Glomerular visceral epithelial cell (primary cell): Measurements from ENCODE around the gene UGT1A9.

ENCODE experiments used
- DNase-seq: peaks from one replicate; pipeline ENCODE4 v3.0.0-alpha.2; 2016; ENCODE audit errors: extremely low spot score

Gene UGT1A9

DNA sequence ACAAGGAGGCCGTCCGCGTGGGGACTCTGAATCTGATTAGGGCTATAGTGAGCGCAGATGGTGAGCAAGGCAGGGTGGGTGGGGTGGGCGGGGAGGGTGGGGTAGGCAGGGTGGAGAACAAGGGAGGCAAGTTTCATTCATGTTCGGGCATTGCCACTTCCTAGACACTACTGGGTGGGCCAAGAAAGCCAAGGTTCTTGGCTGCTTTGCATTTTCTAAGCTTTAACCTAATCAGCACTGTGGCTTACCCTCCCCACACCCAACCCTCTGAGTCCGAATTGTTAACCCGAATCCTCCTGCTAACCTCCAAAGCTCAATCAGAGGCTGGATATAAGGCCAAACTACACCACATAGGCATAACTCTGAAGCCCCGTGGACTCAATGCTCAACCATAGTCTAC, 124.6 kb downstream of the UGT1A9 start:
- no peak for DNase-seq

DNA sequence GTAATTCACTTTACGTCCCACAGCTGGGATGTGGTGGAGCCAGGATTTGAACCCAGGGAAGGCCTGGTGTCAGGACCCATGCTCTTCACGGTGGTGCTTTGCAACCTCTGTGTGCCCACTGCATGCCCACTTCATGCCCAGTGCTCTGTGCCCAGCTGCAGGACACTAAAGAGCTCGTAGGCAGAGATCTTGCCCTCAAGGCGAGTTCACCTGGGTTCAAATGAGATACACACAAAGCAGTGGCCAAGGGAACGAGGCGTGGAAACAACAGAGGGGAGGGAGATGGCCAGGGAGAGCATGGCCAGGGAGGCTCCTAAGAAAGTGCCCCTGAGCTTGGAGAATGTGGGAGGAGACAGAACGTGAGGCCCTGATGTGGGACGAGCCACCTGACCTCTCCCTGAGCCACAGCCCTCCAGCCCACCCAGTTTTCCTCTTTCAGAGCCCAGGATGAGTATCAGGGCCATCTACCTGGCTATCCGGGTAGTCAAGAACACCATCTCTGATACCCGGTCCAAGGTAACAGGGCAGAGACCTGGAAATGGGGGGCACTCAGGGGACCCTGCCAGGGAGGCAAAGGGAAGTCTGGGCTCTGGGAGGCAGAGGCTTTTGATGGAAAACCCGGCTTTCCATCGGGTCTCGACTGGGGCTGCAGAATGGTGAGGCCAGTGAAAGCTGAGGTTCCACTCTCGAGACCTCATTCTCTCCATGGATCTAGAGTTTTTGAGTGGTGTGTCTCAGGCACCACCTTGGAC, 126.8 kb downstream of the UGT1A9 start:
- no peak for DNase-seq

DNA sequence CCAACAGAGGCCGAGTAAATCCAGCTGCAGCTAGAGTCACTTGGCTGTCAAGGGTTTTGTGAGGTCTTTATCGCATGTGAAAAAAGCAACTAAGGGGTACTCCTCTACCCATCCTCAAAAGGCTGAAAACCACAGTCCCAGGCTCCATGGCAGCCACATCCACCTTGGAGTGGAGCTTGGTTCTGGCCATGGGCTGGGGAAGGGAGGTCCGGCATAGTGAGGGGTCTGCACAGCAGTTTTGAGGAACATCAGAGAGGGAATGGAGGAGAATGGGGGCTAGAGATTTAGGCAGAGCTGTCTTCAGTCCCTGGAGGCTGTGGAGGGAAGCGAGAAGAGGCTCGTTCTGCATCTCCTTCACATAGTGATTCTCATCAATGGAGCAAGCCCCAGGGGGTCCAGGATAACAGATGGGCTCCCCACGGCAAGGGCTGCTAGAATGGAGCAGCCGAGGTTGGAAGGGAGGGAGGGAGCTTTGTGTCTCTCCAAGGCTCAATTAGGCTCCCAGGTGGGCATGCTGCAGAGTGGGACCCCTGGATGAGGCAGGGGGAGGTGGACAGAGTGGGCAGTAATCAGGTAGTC, 127.5 kb downstream of the UGT1A9 start:
- no peak for DNase-seq

DNA sequence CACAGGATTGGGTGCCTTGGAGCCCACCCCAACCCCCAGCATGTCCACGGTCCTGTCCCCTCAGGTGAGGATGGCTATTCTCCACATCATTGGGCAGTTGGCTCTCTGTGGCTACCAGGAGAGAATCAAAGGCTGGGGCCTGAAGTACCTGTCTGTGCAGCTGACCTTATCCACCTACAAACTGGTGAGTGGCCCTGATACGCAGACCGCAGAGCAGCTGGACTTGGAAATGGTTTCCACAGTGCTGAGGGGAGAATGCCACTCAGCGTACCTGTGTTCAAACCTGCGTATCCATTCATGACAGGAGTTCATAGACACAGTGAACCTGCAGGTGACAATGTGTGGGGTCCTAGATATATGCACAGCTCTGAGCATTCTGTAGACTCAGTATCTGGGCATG, 128.0 kb downstream of the UGT1A9 start:
- DNase-seq = no peak

DNA sequence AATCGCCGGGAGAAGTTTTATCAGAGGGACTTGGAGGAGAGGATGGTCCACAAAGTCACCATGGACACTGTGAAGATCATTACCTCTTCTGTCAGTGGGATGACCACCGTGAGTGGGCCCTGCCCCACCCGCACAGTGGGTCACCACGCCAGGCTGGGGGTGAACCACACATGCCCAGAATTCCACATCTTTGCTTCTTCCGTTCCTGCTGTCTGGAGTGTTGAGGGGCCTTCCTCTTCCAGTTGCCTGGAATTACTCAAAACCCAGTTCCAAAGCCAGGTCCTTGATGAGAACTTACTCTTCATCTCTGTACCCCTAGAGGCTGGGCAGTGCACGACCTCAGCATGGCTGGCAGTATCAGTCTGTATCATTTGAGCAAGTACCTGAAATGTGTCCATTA, 128.5 kb downstream of the UGT1A9 start:
- DNase-seq = no peak

DNA sequence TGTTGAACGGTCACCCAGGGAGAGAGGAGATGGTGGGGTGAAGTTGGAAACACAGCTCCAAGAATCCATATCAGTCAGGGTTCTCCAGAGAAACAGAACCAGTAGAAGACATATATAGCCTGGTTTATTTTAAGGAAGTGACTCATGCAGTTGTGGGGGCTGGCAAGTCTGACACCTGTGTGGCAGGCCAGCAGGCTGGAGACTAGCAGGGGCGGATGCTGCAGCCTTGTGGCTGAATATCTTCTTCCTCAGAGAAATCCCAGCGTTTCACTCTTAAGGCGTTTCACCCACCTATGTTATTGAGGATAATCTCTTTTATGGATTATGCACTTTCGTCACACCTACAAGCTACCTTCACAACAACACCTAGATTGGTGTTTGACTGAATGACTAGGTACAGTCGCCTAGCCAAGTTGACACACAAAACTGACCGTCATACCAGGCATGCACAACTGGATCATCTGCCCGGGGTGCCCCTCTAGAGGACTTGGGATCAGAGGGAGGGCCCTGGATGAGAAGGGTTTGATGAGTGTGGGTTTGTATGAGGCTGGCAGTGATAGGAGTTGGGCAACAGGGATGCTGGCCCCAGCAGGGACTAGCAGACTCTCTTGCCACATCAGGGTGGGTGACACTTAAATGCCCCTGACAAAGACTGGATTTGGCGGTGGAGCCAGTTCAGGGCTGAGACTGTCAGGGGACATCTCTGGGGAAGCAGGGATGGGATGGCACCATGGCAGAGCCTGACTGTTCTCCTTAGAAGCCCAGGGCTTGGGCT, 129.8 kb downstream of the UGT1A9 start:
- DNase-seq = peak; percentile 69

DNA sequence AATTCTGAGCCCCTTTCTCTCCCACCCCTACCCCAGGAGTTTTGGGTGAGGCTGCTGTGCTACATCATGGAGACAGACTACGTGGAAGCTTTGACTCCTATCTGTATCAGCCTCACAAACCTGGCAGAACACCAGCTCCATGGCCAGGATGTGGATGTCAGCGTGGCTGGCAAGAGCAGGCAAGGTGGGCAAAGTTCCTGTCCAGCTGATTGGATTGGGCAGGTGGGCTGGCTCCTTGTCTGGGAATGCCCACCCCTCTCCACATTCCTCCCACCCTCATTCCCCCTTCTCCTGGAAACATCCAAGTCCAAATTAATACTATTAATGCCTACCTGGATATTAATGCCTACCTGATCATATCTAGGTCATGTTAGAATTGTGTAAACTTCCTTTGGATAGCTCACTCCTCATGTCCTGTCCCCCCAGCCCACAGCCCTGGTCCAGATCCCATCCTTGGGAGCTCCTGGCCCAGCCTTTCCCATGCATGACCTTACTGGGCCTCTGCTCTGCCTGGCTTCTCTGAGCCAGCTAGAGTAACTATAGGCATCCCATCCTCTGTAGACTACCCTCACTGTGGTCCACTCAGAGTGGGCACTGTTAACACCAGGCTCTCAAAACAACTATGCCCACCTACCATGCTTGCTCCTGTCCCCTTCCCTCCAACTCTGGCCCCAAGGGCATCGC, 130.6 kb downstream of the UGT1A9 start:
- DNase-seq = no peak

DNA sequence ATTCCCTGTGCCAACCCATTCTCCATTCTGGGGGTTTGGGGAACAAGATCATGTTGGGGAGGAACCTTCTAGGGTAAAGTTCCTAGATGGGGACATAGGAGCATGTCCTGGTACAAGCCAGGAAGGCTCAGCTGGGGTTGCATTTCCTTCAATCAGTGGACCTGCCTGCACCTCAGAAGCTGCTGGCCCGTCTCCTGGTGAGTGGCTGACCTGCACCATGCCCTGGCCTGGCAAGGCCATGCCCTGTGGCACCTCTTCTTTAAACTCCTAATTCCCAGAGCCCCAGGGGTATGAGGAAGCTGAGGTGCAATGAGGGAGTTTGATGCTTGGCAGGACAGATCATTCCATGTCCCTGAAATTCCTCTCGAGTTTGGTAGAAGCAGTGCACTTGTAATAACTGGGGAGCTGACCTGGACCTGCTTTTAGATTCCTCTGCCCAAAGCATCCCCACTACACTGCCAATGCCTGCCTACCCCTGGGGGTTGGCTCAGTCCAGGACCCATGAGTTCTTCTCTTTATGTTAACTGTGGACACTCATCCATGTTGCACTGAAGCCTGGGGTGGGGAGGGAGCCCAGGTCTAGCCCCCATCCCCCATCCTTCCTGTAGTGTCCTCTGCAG, 131.7 kb downstream of the UGT1A9 start:
- no peak for DNase-seq

DNA sequence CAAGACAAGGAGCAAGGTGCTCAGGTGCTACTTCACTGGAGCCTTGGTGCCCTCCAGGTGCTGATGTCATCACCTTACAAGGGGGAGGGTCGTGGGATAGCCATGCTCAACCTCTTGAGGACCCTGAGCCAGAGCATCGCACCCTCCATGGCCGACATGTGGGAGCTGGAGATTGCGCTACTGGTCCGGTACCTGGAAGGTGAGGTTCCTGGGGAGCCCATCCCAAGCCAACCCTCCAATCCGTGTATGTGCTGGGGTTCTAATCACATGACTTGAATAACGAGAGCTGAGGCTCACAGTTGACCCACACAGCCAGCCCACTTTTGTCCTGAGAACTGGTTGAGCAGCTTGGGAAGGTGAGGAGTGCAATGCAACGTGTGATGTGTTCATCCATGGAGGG, 132.3 kb downstream of the UGT1A9 start:
- no peak for DNase-seq

DNA sequence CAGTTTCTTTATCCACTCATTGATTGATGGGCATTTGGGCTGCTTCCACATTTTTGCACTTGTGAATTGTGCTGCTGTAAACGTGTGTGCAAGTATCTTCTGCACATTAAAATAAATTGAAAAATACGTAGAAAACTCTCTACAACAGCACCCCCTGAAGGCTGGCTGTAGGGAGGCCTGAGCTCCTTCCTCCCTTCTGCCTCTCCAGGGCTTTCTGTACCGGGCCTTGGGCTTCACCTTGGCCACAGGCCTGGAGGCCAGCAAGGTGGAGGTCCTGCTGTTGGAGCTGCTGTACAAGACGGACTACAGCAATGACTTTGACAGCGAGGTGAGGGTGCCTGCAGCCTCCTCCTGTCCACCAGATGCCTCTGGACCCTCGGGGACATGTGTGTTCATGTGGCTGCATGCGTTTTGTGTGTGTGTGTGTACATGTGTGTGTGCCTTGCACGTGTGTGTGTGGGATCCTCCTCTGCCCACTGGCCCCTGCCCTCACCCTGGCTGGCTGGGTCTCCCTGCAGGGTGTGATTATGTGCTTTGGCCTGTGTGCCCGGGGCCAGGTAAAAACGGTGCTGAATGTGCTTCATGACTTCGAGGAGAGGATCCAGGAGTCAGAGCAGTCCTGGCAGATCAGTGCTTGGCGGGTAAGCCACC, 135.6 kb downstream of the UGT1A9 start:
- DNase-seq = no peak

DNA sequence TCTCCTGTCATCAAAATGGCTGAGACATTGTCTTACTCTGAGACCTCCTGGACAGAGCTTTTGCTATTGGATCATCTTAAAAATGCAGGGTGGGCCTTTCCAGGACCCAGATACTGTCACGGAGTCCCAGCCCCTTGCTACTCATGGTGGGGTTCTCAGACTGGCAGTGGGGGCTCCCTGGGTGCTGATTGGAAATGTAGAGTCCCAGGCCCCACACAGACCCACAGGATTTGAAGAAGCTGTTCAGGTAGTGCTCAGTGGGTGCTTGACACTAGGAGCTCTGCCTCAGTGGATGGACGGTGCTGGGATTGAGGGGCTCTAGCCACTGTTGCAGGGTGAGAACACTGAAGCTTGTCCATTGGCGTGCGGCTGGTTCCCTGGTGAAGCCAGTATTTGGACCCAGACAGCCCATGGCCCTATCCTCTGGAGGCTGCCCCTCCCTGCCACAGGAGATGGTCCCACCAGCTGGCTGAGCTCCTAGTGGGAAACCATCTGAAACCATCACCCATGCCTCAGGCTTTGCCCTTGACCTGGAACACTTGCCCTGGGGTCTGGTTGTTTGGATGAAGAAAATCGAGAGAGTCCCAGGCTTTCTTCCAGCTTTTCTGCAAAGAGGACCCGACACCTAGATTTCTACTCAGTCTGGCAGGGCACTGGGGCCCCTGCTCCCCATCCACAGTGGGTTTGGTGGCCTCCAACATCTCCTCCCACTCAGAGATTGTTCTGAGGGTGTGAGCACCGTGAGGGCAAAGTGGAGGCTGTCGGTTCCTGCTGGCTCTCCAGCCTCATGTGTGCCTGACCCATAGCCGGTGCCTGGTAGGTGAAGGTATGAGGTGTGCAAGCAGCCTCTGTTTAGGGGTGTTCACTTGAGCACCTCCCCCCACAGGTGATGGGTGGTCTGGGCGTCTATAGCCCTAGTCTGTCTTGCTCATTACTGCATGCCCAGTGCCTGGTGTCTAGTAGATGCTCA, 136.6 kb downstream of the UGT1A9 start:
- DNase-seq = no peak

DNA sequence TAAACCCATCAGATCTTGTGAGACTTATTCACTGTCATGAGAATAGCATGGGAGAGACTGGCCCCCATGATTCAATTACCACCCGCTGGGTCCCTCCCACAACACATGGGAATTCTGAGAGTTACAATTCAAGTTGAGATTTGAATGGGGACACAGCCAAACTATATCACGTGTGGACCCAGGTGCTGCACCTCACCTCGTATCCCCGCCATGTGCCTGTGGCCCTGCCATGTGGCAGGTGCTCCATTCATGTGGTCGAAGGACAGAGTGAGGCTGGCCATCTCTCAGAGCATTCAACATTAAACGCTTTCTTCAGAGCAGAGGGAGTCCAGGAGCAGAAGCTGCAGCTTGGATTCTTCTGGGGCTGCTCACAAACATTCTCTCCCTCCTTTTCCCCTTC, 138.7 kb downstream of the UGT1A9 start:
- DNase-seq = no peak

DNA sequence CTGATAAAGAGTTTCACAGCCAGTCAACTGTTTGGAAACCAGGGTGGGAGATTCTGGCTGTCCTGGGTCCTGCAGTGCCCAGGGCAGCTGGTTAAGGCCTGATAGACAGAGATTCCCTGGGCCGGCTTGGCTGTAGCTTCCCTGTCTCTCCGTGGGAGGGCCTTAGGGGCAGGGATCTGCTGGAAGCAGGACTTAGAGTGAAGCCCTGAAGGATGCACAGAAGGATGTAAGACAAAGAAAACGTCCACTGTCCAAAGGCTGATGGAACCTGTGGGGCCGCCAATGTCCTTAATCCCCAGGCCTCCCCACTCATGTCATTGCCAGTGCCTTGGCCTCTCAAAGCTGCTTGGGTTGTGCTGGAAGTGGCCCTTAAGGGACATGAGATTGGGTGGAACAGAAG, 139.4 kb downstream of the UGT1A9 start:
- no peak for DNase-seq

DNA sequence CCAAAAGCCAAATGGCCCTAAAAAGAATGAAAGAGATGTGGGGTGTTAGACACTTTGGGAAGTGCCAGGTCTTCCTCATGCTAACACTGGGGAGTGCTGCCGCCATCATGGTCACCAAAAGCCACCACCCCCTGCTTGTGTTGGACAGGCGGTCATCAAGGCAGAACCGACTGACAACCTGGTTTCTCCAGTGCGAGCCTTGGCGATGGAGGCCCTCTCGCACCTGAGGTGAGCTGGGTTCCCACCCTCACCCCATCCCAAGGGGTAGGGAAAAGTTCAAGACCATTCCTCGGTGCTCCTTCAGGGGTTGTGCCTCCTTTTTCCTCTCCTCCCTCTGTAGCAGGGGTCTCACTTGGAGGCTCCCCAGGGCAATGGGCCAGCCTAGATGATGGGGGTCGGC, 140.0 kb downstream of the UGT1A9 start:
- DNase-seq = no peak

DNA sequence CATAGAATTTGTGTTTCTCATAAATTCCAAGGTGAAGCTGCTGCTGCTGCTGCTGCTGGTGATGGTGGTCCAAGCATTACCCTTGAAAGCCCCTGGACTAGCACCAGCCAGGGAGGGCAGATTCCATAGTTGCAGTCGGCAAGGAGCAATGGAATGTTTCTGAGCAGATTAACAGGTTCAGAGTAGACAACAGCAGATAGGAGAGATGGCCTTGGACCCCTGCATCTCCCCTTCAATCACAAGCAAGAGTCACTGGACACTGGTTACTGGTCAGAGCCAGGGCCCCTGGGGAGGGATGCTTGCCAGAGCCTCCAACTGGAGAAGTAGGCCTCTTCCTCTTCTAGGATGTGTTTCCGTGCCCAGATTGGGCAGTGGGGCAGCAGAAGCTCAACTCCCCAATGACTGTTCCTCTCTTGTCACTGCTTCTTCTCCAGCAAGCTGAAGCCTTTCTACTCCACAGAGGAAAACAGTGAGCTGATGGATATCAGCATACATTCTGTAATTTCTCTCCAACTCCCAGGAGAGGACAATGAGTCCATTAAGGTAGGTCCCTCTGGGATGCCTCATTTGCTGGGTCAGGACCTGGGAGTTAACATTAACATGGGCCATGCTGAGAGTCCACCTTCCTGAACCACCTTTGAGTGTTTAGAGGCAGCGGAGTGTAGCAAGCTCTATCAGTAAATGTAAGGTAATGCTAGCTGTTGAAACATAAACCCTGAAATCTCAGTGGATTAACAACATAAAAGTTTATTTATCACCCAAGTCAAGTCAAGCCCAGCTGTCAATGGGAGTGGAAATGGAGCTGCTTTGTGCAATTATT, 141.7 kb downstream of the UGT1A9 start:
- DNase-seq = no peak

DNA sequence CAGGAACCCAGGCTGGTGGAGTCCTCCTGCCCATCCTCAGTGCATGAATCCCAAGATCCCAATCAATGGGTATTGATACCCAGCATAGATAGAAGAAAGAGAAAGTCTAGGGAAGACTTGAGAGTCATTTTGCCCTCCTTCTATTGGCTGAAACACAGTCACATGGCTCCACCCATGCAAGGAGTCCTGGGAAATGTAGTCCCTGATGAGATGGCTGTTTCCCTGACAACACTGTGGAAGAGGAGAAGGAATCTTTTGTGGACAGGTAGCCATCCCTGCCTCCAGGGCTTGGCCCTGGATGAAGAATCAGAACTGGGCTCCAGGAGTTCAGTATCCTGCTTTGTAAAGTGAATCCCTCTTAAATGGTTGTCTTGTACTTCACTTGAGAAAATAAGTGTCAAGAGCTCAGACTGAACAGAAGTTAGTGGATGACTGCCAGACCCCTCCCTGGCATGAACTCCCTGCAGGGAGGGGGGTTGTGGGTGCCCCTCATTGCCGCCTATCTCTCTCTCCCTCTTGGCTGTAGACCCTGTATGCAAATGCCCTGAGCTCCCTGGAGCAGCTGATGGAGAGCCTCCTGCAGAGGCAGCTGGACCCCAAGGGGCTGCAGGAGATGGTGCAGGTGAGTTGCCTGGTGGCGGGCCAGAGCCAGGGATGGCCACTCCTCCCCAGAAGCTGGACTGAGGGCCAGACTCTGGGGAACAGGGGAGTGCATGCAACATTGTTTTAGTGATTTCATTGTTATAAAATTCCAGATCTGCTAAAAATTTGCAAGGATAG, 142.5 kb downstream of the UGT1A9 start:
- DNase-seq = no peak

DNA sequence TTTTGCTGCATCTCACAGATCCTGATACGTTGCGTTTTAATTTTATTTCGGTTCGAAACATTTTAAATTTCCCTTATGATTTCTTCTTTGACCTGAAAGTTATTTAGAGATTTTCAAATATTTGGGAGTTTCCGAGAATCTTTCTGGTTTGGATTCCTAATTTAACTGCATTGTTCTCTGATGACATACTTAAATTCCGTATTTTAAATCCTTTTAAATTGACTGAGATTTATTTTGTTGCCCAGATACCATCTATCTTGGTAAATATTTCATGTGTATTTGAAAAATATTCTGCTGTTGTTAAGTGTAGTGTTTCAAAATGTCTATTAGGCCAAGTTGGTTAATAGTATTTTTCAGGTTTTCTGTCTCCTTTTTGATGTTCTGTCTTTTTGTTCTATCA, 144.2 kb downstream of the UGT1A9 start:
- no peak for DNase-seq

DNA sequence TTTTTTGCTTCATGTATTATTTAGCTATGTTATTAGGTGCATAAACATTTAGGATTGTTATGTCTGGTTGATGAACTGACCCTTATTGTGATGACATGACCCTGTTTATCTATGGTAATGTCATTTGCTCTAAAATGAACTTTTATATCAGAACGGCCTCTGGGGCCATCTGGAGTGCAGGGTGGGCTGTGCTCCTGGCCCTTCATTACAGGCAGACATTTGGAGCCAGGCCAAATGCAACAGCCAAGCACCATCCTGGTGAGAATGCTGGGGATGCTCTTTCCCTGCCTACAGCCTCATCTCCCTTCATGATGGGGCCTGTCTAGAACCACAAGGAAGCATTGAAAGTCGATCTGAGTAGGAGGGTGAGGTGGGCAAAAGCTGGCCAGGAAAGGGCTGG, 144.6 kb downstream of the UGT1A9 start:
- DNase-seq = no peak

DNA sequence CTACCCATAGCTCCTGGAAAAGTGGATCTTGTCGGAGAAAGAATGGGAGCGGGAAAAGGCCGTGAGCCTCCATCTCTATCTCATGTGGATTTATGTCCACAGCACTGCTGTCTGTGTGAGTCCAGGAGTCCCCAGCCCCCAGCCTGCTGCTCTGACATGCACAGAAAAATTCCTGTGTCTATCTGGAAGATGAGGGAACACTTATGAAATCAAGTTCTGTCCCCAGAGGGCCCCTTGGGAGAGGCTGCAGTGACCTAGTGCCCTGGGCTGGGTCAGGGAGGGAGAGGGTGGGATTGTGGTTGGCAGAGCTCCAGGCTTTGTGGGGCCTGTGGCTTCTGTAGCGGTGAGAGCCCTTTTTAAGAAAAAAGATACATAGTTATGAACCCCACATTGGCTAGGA, 145.1 kb downstream of the UGT1A9 start:
- no peak for DNase-seq
